ENCODE data around the gene ADAM30. TPM values are rescaled to one million over a fixed set of nuclear protein-coding genes. Genes with fewer than 3 reads are reported as not detected.

ADAM30 gene
- total RNA-seq, 1 donor from 2014 or later, result not detected

GRCh38 chr1:119871881-119872280, 24.4 kb downstream of the ADAM30 start:
- Mint-ChIP-seq H3K4me1 (ENCODE audit: low read depth, unreplicated experiment) (peaks cover 3% of the 10 kb centered on the region), H3K36me3 (ENCODE audit: unreplicated experiment) (peaks cover 4% of the 10 kb centered on the region), H3K27me3 (ENCODE audit: unreplicated experiment) (no peaks in the 10 kb centered on the region), H3K27ac (ENCODE audit: unreplicated experiment) (no peak overlapping the region), H3K4me3 (ENCODE audit: unreplicated experiment) (no peak overlapping the region), H3K9me3 (ENCODE audit: unreplicated experiment) (no peaks in the 10 kb centered on the region)
- DNase-seq, result no peak
- no peak for TF ChIP-seq CTCF (IDR thresholded peaks at IDR 0.05; ENCODE audit: partially characterized antibody, unreplicated experiment)

- Mint-ChIP-seq H3K9me3 (ENCODE audit: unreplicated experiment) (no peaks in the 10 kb centered on the region), H3K4me1 (ENCODE audit: low read depth, unreplicated experiment) (peaks cover 3% of the 10 kb centered on the region), H3K27me3 (ENCODE audit: unreplicated experiment) (no peaks in the 10 kb centered on the region), H3K4me3 (ENCODE audit: unreplicated experiment) (no peak overlapping the region), H3K36me3 (ENCODE audit: unreplicated experiment) (peaks cover 4% of the 10 kb centered on the region), H3K27ac (ENCODE audit: unreplicated experiment) (no peak overlapping the region)
- peak; percentile 94 for DNase-seq
- peak; percentile 78 for TF ChIP-seq CTCF (IDR thresholded peaks at IDR 0.05; ENCODE audit: partially characterized antibody, unreplicated experiment)
Observed at GRCh38 chr1:119870917-119871596, 25.3 kb downstream of the ADAM30 start.

GRCh38 chr1:119869995-119870394, 26.3 kb downstream of the ADAM30 start:
- Mint-ChIP-seq H3K27me3 (ENCODE audit: unreplicated experiment) (no peaks in the 10 kb centered on the region), H3K36me3 (ENCODE audit: unreplicated experiment) (peaks cover 4% of the 10 kb centered on the region), H3K4me3 (ENCODE audit: unreplicated experiment) (no peak overlapping the region), H3K4me1 (ENCODE audit: low read depth, unreplicated experiment) (peaks cover 3% of the 10 kb centered on the region), H3K9me3 (ENCODE audit: unreplicated experiment) (no peaks in the 10 kb centered on the region), H3K27ac (ENCODE audit: unreplicated experiment) (no peak overlapping the region)
- TF ChIP-seq CTCF (IDR thresholded peaks at IDR 0.05; ENCODE audit: partially characterized antibody, unreplicated experiment), result no peak
- no peak for DNase-seq

- no peak overlapping the region for H3K4me3 Mint-ChIP-seq (ENCODE audit: unreplicated experiment)
- H3K9me3 Mint-ChIP-seq (ENCODE audit: unreplicated experiment), result no peaks in the 10 kb centered on the region
- H3K27me3 Mint-ChIP-seq (ENCODE audit: unreplicated experiment), result no peaks in the 10 kb centered on the region
- H3K36me3 Mint-ChIP-seq (ENCODE audit: unreplicated experiment), result no peaks in the 10 kb centered on the region
- peaks cover 3% of the 10 kb centered on the region for H3K4me1 Mint-ChIP-seq (ENCODE audit: low read depth, unreplicated experiment)
- H3K27ac Mint-ChIP-seq (ENCODE audit: unreplicated experiment), result no peak overlapping the region
- DNase-seq, result no peak
- no peak for TF ChIP-seq CTCF (IDR thresholded peaks at IDR 0.05; ENCODE audit: partially characterized antibody, unreplicated experiment)
Observed at GRCh38 chr1:119868176-119868575, 28.1 kb downstream of the ADAM30 start.

- no peaks in the 10 kb centered on the region for H3K9me3 Mint-ChIP-seq (ENCODE audit: unreplicated experiment)
- TF ChIP-seq CTCF (IDR thresholded peaks at IDR 0.05; ENCODE audit: partially characterized antibody, unreplicated experiment), result no peak
Observed at GRCh38 chr1:119866451-119866850, 29.9 kb downstream of the ADAM30 start.

More at GRCh38 chr1:119866451-119866850, 29.9 kb downstream of the ADAM30 start:
- Mint-ChIP-seq H3K27me3 (ENCODE audit: unreplicated experiment) (no peaks in the 10 kb centered on the region), H3K27ac (ENCODE audit: unreplicated experiment) (no peak overlapping the region), H3K4me1 (ENCODE audit: low read depth, unreplicated experiment) (peaks cover 6% of the 10 kb centered on the region), H3K36me3 (ENCODE audit: unreplicated experiment) (no peaks in the 10 kb centered on the region), H3K4me3 (ENCODE audit: unreplicated experiment) (no peak overlapping the region)
- no peak for DNase-seq

Measured in glutamatergic neuron (in vitro differentiated cells).